Left renal pelvis (tissue), 4 donors: ENCODE results near the gene GNAL. TPM values are rescaled to one million over a fixed set of nuclear protein-coding genes. Genes with fewer than 3 reads are reported as not detected.

Experiments
- DNase-seq, 4 donors: peaks; one replicate each; pipeline ENCODE4 v3.0.0-alpha.2; 2013; ENCODE audit warnings: low read depth in 4 of 4, low spot score in 3 of 4
- polyA plus RNA-seq, 4 donors: library from polyadenylated mRNA; unstranded; fragments of 120-200 nt; gene quantifications; one replicate each; pipeline ENCODE4 v1.2.1, GENCODE V29; 2013; ENCODE audit not compliant: insufficient read length in 4 of 4

Gene GNAL
- polyA plus RNA-seq, 4 donors = 3.5 to 5.1 (median 4.9) TPM

DNA sequence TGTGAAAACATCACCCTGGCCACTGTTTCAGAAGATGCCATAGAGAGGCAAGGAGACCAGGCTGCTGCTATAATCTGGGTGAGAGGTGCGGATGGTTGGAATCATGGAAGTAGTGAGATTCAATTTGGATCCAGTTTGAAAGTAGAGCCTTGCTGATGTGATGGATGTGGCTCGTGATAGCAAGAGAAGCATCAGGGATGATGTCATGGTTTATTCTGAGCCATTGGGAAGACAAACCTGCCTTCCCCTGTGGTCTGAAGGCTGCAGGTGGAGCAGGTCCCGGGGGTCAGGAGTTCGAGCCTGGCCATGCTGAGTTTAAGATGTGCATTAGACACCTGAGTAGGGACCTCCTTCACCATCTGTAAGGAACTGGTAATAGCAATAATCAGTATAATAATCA lies 112.5 kb downstream of the GNAL start:
- no peak for DNase-seq

DNA sequence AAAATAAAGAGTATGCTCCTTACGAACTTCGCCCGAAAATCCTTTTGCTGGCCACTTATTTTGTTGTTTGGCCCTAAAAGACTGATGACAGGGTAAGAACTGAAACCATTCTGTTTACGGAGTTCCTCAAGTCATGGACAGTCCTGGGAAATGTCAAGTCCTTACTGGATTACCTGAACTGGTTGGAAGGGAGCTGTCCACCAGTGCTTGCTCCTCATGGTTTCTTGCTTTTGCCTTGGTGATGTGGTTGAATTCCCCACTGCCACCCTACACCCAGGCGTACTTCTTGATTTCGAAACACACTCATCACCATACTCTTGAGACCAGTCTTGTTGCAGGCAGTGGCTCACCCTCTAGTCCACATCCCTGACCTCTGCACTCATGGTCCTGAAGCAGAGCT lies 113.1 kb downstream of the GNAL start:
- DNase-seq = no peak

DNA sequence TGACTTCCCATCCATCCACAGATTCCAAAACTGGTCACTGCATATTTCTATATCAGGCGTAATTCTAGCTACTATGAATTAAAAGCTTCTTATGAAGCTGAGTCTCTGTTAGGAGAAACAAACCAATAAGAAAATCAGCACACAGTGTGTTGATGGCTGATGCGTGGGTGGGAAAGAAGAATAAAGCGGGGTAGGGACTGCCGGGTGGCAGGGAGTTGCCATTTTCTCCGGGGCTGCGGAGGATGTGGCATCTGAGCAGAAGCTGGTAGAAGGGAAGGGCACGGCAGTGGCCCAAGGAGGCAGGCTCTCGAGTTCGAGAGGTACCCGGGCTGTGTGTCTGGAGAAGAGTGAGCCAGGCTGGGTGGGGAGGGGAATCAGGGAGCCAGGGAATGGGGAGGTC lies 113.5 kb downstream of the GNAL start:
- DNase-seq = no peak

DNA sequence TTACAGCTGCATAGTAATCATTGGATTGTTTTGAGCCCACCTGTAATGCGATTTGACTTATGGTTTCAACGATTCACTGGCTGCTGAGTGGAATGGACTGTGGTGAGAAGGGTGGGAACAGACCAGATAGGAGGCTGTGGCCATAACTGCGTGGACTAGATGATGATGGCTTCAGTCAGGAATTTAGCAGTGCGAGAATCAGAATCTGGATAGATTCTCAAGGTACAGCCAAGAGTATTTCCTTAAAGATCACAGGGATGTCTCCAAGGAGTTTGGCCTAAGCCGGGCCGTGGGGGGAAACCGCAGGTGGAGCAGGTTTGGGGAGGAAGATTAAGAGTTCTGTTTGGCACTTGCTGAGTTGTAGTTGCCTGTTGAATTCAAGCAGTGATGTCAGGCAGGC lies 118.2 kb downstream of the GNAL start:
- DNase-seq = no peak

DNA sequence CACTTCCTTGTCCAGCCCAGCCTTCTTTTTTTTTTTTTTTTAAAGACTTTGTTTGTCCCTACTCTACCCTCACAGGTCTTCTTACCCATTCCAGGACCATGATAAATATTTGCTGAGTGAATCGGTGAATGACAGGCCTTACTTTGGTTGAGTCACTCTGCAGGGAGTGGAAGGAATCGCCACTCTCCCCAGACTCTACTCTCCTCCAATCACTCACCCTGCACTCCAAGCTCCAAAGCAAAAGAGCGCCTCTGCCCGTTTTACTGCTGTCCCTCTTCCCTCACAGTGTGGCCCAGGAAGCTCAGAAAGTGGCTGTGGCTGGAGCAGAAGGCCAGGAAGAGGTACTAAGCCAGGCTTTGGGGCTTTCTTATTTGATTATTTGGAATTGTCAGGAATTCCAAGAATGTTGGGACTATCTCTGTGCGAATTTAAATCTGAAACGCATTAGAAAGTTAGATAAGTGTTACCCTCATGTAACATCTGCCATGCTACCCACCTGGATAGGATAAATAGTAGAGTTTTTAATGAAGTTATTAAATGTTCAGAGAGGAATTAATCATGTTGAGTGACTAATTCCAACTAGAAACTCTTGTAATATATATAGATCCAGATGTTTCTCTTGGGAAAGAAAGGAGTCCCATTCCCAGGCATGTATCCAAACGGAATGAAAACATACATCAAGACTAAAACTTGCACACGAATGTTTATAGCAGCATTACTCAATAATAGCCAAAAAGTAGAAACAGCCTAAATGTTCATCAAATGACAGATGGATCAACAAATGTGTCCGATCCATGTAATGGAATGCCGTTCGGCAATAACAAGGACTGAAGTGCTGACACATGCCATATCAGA lies 119.2 kb downstream of the GNAL start:
- DNase-seq = no peak

DNA sequence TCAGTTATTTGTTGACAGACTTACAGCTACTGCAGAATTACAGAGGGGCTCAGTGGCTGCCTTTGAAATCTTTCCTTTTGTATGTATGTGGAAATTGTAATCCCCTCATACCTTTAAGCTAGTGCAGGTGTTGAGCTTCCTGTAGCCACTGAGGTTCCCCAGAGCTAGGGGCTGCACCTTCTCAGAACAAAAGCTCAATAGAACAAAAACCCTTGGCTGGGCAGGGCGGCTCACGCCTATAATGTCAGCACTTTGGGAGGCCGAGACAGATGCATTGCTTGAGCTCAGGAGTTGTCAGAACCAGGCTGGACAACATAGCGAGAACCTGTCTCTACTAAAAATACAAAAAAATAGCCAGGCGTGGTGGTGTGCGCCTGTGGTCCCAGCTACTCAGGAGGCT lies 120.8 kb downstream of the GNAL start:
- no peak for DNase-seq

DNA sequence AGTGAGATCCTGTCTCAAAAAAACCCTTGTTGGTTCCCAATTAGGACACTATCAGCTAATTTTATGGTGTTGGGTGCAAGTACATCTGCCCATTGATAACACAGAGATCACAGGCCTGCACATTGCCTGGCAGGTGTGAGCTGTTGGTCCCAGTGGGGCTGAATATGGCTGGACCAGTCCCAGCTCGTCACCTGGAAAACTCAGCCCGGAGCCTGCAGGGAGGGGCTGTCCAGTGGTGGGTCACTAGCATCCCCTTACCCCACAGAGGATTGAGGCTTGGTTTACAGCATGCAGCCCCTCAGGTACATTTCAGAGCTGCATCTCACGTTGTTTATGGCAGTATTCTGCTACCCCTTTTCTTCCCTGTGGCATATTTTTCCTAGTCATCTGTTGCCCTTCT lies 121.3 kb downstream of the GNAL start:
- no peak for DNase-seq

DNA sequence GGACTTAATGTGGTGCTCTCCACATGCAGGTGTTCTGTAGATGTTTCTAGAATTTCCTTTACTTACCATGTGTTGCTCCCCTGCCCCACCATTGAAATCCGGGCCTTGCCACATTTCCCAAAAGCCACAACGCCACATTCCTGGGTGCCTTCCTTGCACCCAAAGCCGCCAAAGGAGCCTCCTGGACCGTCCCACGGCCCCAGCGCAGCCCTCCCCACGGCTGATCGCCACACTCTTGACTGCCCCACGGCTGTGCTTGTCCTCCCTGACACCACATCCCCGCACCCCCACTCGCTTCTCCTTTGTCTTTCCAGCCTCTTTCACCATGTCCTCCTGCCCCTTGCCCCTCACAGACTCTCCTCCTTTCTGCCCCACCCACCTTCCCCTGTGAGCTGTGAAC lies 121.9 kb downstream of the GNAL start:
- DNase-seq = no peak

DNA sequence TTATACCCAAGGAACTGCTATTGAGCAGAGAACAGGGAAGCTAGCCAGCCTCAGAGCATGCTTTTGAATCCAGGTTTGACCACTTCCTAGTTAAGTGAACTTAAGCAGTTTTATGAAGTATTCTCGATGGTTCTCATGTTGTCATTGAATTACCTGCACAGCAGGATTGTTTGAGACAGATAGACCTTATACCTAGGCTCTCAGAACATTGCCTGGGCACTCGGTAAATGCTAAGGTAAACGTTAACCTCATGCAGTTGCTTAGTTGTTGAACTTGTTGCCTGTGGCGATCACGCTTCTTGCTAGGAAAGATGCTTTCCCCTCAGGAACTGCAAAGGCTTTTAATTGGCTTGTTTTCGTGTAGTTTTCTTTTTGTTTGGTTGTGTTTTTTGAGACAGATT lies 128.2 kb downstream of the GNAL start:
- no peak for DNase-seq

DNA sequence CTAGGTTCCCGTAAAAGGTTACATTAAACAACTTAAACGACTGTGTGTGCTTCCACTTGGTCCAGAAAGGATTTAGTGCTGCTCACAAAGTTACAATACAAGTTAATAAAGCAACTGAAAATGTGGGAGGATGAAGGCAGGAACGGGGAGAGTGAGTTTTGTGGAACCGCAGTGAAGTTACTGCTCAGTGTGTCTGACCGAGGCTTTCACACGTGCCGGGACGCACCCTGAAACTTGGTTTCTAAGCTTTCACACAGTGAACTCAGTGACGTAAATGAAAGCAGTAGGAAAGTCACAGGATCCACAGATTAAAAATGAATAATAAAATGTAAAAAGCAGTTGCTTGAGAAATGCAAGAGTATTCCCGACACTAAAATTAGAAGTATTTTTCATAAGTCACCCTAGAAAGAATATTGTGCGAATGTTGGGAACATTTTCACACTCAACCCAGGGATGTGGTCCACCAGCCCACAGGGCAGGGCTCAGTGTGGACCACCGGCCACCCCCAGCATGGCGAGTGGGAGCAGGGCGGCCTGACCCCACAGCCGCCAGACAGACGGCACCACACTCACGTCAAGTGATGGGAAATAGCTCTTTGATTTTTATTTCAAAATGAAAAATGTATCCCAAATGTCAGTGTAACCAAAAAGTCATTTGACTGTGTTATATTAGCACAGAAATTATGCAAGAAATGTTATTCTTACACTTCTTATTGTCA lies 129.6 kb downstream of the GNAL start:
- DNase-seq = no peak

DNA sequence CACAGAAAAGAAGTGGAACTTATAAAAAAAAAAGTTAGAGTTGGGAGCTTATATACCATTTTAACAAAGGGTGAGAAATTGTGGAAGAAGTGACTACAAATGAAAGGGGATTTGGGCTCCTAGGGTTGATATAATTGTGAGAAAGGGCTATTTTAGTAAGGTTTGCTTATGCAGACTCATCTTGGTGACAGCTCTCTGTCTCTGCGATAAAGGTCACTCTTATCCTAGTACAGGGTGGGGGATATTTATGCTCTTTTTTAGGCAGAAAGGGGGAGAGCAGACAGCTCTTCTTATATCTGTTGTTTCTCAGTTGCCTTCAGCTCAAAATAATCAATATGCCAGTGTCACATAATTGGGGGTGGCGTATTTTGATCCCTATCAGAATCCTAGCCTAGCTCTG lies 130.9 kb downstream of the GNAL start:
- DNase-seq = no peak

DNA sequence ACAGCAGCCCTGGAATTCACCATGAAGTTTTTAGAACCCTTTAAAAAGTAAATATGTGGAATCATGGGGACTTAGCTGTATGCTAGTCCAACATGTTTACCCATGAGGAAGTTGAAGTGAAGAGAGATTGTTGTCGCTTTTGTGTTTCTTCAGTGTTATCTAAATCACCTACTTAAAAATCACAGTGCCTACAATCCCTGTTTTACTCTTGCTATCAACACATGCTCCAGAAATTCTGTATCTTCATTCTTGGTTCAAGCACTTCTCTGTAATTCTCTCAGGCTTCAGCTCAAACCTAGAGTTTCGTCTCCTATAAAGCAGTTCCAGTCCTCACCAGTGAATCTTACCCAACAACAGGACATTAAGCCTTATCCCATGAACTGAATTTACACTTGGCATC lies 131.6 kb downstream of the GNAL start:
- no peak for DNase-seq

DNA sequence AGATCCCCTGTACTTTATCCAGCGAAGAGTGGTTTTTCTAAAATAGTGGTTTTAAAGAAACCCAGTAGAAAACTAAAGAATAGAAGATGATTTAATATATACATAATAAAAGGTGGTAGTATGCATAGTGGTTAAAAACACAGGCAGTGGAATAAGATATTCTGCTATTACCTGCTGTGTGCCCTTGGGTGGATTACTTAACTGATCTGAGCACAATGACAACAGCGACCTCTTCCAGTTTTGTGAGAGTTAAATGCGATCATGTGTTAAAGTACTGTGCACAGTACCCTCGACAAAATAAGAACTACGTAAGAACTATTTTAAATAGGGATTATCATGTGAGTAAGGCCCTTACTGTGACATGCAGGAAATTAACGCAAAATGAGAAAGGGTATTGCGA lies 132.1 kb downstream of the GNAL start:
- no peak for DNase-seq

DNA sequence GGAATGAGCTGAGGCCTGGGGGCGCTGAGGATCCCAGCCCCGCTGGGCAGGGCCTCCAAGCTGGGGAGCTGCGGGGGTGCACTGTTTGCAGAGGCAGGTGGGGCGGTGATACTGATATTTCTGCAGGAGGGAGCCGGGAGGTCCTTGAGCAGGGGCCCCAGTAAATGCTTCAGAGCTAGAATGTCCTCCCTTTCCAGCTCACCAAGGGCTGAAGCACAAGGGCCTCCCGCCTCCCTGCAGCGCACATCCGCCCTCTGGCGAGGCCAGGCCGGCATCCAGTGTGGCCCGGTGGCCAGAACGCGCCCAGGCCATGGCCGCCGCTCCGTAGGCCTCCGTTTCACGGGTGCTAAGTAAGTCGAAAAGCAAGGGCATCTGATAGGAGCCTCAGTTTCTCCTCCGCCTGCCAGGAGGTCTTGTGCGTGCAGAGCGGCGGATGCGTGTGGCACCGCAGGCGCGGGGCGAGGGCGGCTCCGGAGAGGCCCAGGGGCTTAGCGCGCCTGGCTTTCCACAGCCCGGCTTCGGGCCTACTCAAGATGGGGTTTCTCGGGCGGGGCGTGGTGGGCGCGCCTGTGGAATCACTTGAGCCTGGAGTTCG lies 132.7 kb downstream of the GNAL start:
- no peak for DNase-seq

DNA sequence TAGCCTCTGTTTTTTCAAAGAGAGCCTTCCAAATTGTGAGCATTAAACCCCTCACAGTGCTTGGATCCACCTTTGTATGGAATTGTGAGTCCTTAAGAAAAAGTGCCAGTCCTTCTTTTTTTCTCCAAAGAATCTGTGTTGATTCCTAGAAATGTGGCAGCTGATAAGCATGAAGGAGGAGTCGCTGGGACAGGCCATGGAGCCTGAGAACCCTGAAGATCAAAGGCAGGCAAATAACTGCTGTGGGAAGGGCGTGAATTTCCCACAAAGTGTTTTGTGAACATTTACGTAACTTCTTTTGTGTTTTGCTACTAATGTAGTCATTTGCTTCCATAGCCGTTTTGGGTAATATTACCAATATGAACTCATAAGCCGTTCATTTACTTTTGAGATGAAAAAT lies 134.5 kb downstream of the GNAL start:
- no peak for DNase-seq

DNA sequence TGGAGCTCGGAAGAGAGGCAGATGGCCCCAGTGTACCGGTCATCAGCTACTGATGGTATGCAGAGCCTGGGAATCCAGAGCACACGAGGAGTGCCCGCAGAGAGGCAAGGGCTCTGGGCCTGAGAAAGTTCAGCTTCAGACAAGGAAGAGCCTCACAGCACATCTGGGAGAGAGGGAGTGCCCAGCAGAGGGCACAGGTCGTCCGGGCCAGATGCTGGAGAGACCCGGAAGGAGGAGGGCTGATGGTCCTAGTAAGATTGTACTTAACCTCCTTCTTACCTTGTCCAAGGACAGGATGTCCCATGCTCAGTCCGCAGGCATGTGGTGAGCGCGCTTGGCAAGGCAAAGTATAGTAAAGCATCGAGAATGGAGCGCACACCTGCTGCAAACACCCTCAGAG lies 137.8 kb downstream of the GNAL start:
- no peak for DNase-seq

DNA sequence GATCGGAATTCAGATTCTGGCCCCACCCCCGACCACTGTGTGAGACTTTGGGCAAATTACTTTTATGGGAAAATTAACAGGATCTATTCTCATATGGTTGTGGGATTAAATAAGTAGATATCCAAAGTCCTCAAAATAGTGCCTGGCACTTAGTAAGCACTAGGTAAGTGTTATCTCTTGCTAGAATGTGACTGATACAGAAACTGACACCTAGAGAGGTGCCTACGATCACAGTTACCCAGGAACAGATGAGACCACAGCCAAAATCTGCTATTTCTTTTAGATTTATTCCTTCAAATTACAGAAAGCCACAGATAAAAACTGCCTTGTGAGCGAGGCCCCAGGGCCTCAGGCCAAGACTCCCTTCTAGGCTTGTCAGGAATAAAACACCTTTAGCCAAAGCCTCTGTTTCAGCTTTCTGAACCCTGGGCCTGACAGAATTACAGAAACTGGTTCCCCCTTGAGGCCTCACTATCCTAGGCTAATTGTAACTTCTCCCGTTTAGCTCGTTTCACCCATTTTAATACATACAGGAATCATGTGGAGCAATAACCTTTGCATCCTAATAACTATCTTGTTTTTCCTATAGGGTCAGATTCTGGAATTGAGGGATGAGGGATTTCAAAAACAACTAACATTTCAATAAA lies 139.8 kb downstream of the GNAL start:
- no peak for DNase-seq

DNA sequence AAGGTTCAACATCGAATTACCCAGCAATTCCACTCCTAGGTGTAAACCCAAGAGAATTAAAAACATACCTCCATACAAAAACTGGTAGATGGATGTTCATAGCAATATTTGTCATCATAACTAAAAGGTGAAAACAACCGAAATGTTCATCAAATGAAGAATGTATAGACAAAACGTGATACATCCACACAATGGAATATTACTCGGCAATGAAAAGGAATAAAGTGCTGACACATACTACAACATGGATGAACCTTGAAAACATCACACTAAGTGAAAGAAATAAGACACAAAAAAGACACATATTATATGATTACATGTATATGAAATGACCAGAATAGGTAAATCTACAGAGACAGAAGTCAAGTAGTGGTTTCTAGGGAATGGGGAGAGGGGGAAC lies 141.5 kb downstream of the GNAL start:
- no peak for DNase-seq

DNA sequence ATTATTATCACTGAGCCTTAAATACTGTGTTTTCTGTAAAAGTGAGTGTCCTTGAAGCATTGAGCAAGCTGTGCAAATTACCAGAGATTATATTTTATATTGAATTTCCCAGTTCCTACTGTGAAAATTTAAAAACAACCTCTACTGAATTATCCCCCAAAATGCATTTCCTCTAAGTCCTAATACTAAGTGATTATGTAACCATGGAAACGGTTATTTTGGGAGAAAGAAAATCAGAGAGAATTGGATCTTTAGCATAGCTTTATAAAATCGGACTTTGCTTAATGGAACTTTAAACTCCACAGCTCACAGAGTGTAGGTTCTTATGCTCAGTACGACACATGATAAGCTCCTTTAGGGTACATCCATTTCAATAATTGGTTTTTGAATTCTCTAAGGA lies 142.9 kb downstream of the GNAL start:
- DNase-seq = no peak

DNA sequence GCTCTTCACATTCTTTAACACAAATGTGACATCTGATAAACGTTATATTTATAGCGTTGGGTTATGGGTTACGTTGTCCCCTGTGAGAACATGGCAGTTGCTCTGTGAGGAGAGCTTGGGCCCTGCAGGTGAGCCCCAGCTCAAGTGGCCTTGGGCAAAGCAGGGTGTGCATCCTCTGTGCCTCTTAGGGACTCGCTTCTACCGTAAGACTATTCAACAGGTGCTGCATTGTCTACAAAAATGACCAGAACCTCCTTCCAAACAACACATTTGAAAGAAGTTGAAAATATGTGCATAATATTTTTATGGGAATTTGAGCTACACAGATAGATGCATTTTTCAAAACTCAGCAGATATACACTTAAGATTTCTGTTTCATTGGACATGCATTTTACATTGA lies 145.7 kb downstream of the GNAL start:
- no peak for DNase-seq

DNA sequence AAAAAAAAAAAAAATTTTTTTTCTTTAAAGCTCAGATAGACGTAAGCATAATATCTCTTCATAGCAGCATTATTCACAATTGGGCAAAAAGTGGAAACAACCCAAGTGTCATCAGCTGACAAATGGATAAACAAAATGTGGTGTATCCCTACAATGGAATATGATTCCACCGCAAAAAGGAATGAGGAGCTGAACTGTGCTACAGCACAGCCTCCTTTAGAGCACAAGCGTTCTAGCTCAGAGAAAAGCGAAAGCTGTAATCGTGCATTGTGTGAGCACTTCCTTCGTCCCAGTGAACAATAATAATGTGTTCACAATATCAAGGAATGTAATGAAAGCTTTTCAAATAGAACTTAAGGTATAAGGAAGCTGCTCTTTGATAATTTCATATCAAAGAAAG lies 150.5 kb downstream of the GNAL start:
- DNase-seq = no peak
